ENCODE data around the gene FOXL3.

DNA sequence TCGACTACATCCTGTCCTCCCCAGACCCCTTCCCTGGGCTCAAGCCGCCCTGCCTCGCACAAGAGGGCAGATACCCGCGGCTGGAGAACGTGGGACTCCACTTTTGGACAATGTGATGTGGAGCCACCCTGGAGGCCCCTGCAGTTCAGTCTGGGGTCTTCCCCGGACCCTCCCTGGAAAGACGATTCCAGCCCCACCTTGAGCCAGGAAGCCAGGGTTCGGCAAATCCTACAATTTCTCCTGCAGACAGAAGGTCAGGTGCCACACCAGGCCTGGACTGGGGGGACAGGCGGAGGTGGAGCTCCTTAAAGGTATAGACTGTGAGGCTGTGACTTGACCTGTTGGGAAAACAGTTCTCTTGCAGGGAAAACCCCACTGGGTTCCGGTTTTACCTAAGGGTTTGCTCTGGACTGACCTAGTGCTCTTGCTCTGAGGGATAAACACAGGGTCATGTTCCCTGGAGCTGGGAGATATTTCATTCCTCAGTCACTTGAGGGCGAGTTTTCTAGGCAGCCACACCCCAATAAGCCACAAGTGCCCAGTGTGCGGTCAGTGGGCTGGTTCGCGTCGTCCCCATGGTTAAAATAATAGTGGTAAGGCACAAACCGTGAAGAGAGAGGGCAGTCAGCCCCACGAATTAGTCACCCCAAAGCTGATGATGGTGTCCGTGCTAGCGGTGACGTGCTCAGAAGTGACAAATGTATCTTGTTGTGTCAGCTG lies 1.6 kb downstream of the FOXL3 start:
- TF ChIP-seq, protein P1, sequence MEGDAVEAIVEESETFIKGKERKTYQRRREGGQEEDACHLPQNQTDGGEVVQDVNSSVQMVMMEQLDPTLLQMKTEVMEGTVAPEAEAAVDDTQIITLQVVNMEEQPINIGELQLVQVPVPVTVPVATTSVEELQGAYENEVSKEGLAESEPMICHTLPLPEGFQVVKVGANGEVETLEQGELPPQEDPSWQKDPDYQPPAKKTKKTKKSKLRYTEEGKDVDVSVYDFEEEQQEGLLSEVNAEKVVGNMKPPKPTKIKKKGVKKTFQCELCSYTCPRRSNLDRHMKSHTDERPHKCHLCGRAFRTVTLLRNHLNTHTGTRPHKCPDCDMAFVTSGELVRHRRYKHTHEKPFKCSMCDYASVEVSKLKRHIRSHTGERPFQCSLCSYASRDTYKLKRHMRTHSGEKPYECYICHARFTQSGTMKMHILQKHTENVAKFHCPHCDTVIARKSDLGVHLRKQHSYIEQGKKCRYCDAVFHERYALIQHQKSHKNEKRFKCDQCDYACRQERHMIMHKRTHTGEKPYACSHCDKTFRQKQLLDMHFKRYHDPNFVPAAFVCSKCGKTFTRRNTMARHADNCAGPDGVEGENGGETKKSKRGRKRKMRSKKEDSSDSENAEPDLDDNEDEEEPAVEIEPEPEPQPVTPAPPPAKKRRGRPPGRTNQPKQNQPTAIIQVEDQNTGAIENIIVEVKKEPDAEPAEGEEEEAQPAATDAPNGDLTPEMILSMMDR (IDR thresholded peaks at IDR 0.05): no peak
- TF ChIP-seq POLR2A (IDR thresholded peaks at IDR 0.05) (no peak), POLR2AphosphoS5 (IDR thresholded peaks at IDR 0.05) (no peak)
